Tibial nerve (tissue), 4 donors: ENCODE measurements around the gene HRH3. TPM values are rescaled to one million over a fixed set of nuclear protein-coding genes. Genes with fewer than 3 reads are reported as not detected.

Experiments
- DNase-seq, 2 donors: peaks; one replicate each; pipeline ENCODE4 v3.0.0-alpha.2; 2019; ENCODE audit warnings: low spot score in 2 of 2
- H3K27ac ChIP-seq, 4 donors: fragments of 200-600 bp; sonication (generic) in 3 of 4; one replicate each; pipeline ENCODE4 v1.5.1; 2017 to 2019; ENCODE audit warnings: mild to moderate bottlenecking in 1 of 4
- H3K27me3 ChIP-seq, 2 donors: fragments of 200-600 bp; sonication (generic) in 1 of 2; one replicate each; pipeline versions ENCODE4 v1.5.1 to v1.6.0; 2017 to 2019
- H3K36me3 ChIP-seq, 3 donors: fragments of 200-600 bp; sonication (generic); one replicate each; pipeline ENCODE4 v1.5.1; 2018 to 2019
- H3K4me1 ChIP-seq, 4 donors: fragments of 200-600 bp; sonication (generic) in 3 of 4; one replicate each; pipeline ENCODE4 v1.5.1; 2017 to 2019
- H3K4me3 ChIP-seq, 4 donors: fragments of 200-600 bp; sonication (generic) in 3 of 4; one replicate each; pipeline ENCODE4 v1.5.1; 2017 to 2019; ENCODE audit warnings: mild to moderate bottlenecking in 1 of 4, moderate library complexity in 1 of 4
- H3K9me3 ChIP-seq, 4 donors: fragments of 200-600 bp; sonication (generic) in 3 of 4; one replicate each; pipeline ENCODE4 v1.5.1; 2017 to 2019
- CTCF ChIP-seq, 5 experiments: fragments of 200-600 bp in 3 of 5; fragments of 450-650 bp in 2 of 5; sonication (generic) in 3 of 5; IDR thresholded peaks; one replicate each; pipeline ENCODE4 v1.5.1; 2016 to 2019; ENCODE audit warnings: antibody characterized with exemption in 5 of 5, mild to moderate bottlenecking in 3 of 5, moderate library complexity in 2 of 5
- EP300 ChIP-seq, 2 donors: sonication (generic); formaldehyde crosslinking; IDR thresholded peaks; one replicate each; pipeline ENCODE4 v1.6.1; 2017; ENCODE audit warnings: antibody characterized with exemption in 2 of 2, mild to moderate bottlenecking in 1 of 2
- POLR2A ChIP-seq, 2 donors: fragments of 450-650 bp; IDR thresholded peaks; one replicate each; pipeline ENCODE4 v1.6.1; 2017; ENCODE audit warnings: antibody characterized with exemption in 2 of 2, mild to moderate bottlenecking in 2 of 2, moderate library complexity in 2 of 2
- WGBS, 2 donors: methylation state at CpG; one replicate each; pipeline ENCODE4 v1.1.5; 2018; 5-methylcytosine and 5-hydroxymethylcytosine counted together
- total RNA-seq, 4 donors: library from RNA; depleted of rRNA; stranded (reverse); fragments of >200 nt; gene quantifications; one replicate each; pipeline ENCODE4 v1.1.0, GENCODE V29; 2016

The HRH3 gene
- total RNA-seq, 4 donors from 2014 or later = not detected

- no peak for TF ChIP-seq CTCF (IDR thresholded peaks at IDR 0.05)
- TF ChIP-seq POLR2A (IDR thresholded peaks at IDR 0.05) = no peak
- TF ChIP-seq EP300 (IDR thresholded peaks at IDR 0.05) = no peak
- no peak for DNase-seq
- H3K9me3 ChIP-seq = no peaks in the 10 kb centered on the region
- H3K27ac ChIP-seq = no peak overlapping the region
- H3K4me1 ChIP-seq = peaks cover 0 to 26% (median 0%) of the 10 kb centered on the region in 4 donors
- no peak overlapping the region for H3K4me3 ChIP-seq
- WGBS, 2 donors = 85 to 86% methylated on average over 17 to 19 of the region's 19 CpGs
- H3K27me3 ChIP-seq = no peaks in the 10 kb centered on the region
- H3K36me3 ChIP-seq = peaks cover 0 to 29% (median 0%) of the 10 kb centered on the region in 3 donors
Measured at GRCh38 chr20:62245911-62246280, 25.8 kb upstream of the HRH3 start.

- Histone ChIP-seq H3K4me3 (no peak overlapping the region), H3K27ac (no peak overlapping the region), H3K36me3 (peaks cover 0 to 32% (median 0%) of the 10 kb centered on the region in 3 donors), H3K4me1 (peaks cover 0 to 29% (median 3%) of the 10 kb centered on the region in 4 donors), H3K27me3 (no peaks in the 10 kb centered on the region), H3K9me3 (no peaks in the 10 kb centered on the region)
- 85 to 88% methylated on average over 17 of the region's 17 CpGs for WGBS, 2 donors
- DNase-seq = no peak
- TF ChIP-seq EP300 (IDR thresholded peaks at IDR 0.05) (no peak), POLR2A (IDR thresholded peaks at IDR 0.05) (no peak), CTCF (IDR thresholded peaks at IDR 0.05) (no peak)
Measured at GRCh38 chr20:62244644-62245108, 24.6 kb upstream of the HRH3 start.

GRCh38 chr20:62243906-62244515 lies 23.9 kb upstream of the HRH3 start:
- Histone ChIP-seq H3K36me3 (peaks cover 0 to 32% (median 0%) of the 10 kb centered on the region in 3 donors), H3K27ac (no peak overlapping the region), H3K4me1 (peaks cover 0 to 36% (median 9%) of the 10 kb centered on the region in 4 donors), H3K9me3 (no peaks in the 10 kb centered on the region), H3K27me3 (no peaks in the 10 kb centered on the region), H3K4me3 (no peak overlapping the region)
- TF ChIP-seq EP300 (IDR thresholded peaks at IDR 0.05) = no peak
- TF ChIP-seq POLR2A (IDR thresholded peaks at IDR 0.05) = no peak
- no peak for TF ChIP-seq CTCF (IDR thresholded peaks at IDR 0.05)
- WGBS, 2 donors = 84 to 85% methylated on average over 20 to 21 of the region's 21 CpGs
- no peak for DNase-seq

GRCh38 chr20:62243106-62243505 lies 23.0 kb upstream of the HRH3 start:
- DNase-seq = no peak
- peaks cover 0 to 32% (median 0%) of the 10 kb centered on the region in 3 donors for H3K36me3 ChIP-seq
- no peak for TF ChIP-seq EP300 (IDR thresholded peaks at IDR 0.05)
- no peak for TF ChIP-seq CTCF (IDR thresholded peaks at IDR 0.05)
- TF ChIP-seq POLR2A (IDR thresholded peaks at IDR 0.05) = no peak
- no peak overlapping the region for H3K4me3 ChIP-seq
- WGBS, 2 donors = 81 to 83% methylated on average over 18 to 21 of the region's 22 CpGs
- peaks cover 0 to 38% (median 12%) of the 10 kb centered on the region in 4 donors for H3K4me1 ChIP-seq
- no peak overlapping the region for H3K27ac ChIP-seq
- H3K27me3 ChIP-seq = no peaks in the 10 kb centered on the region
- no peaks in the 10 kb centered on the region for H3K9me3 ChIP-seq

GRCh38 chr20:62242176-62242575 lies 22.1 kb upstream of the HRH3 start:
- Histone ChIP-seq H3K27ac (no peak overlapping the region), H3K4me3 (no peak overlapping the region), H3K27me3 (no peaks in the 10 kb centered on the region), H3K36me3 (peaks cover 0 to 32% (median 0%) of the 10 kb centered on the region in 3 donors), H3K4me1 (peaks cover 0 to 44% (median 12%) of the 10 kb centered on the region in 4 donors), H3K9me3 (no peaks in the 10 kb centered on the region)
- TF ChIP-seq EP300 (IDR thresholded peaks at IDR 0.05) (no peak), CTCF (IDR thresholded peaks at IDR 0.05) (no peak)
- no peak for DNase-seq
- WGBS, 2 donors = 60 to 66% methylated on average over 6 of the region's 6 CpGs
